GM18526 (cell line): Measurements from ENCODE around the gene TMEM132C.

Experiments
- POLR2A ChIP-seq: IDR thresholded peaks from 3 replicates; pipeline ENCODE4 v1.6.1; 2011; ENCODE audit not compliant: insufficient read length; ENCODE audit errors: extremely low read depth

TMEM132C gene

GRCh38 chr12:128318946-128319345 lies 52.0 kb downstream of the TMEM132C start:
- no peak for TF ChIP-seq POLR2A

- TF ChIP-seq POLR2A: no peak
These were observed 55.4 kb downstream of the TMEM132C start for GRCh38 chr12:128322341-128322740.

- TF ChIP-seq POLR2A: no peak
These were observed 56.4 kb downstream of the TMEM132C start for GRCh38 chr12:128323145-128323920.

GRCh38 chr12:128325646-128326045 lies 58.7 kb downstream of the TMEM132C start:
- no peak for TF ChIP-seq POLR2A

GRCh38 chr12:128326406-128326805 lies 59.4 kb downstream of the TMEM132C start:
- TF ChIP-seq POLR2A: no peak

- no peak for TF ChIP-seq POLR2A
These were observed 62.0 kb downstream of the TMEM132C start for GRCh38 chr12:128328961-128329360.

GRCh38 chr12:128336204-128337070 lies 69.5 kb downstream of the TMEM132C start:
- TF ChIP-seq POLR2A: no peak

- no peak for TF ChIP-seq POLR2A
These were observed 70.0 kb downstream of the TMEM132C start for GRCh38 chr12:128337071-128337345.

- TF ChIP-seq POLR2A: no peak
These were observed 70.6 kb downstream of the TMEM132C start for GRCh38 chr12:128337431-128338170.

GRCh38 chr12:128338386-128339125 lies 71.6 kb downstream of the TMEM132C start:
- TF ChIP-seq POLR2A: no peak

- TF ChIP-seq POLR2A: no peak
These were observed 72.2 kb downstream of the TMEM132C start for GRCh38 chr12:128339126-128339520.

- no peak for TF ChIP-seq POLR2A
These were observed 72.7 kb downstream of the TMEM132C start for GRCh38 chr12:128339631-128340030.

- no peak for TF ChIP-seq POLR2A
These were observed 86.3 kb downstream of the TMEM132C start for GRCh38 chr12:128353301-128353700.

GRCh38 chr12:128356547-128356946 lies 89.6 kb downstream of the TMEM132C start:
- TF ChIP-seq POLR2A: no peak

GRCh38 chr12:128361400-128361995 lies 94.5 kb downstream of the TMEM132C start:
- no peak for TF ChIP-seq POLR2A
